HG03095 (cell line): ENCODE results near the gene CDH4.

ENCODE experiments used
- ATAC-seq: cut with Tn5 transposase; IDR thresholded peaks from one replicate; pipeline ENCODE4 v1.9.1; 2021; ENCODE audit warnings: moderate library complexity; ENCODE audit not compliant: unreplicated experiment

Gene CDH4

GRCh38 chr20:61635721-61636455 is 383.8 kb downstream of the CDH4 start:
- ATAC-seq = no peak

- ATAC-seq = no peak
These were observed 384.6 kb downstream of the CDH4 start for GRCh38 chr20:61636531-61637116.

- ATAC-seq = no peak
These were observed 386.9 kb downstream of the CDH4 start for GRCh38 chr20:61638802-61639585.

GRCh38 chr20:61640131-61640870 is 388.2 kb downstream of the CDH4 start:
- no peak for ATAC-seq

GRCh38 chr20:61640871-61641245 is 388.8 kb downstream of the CDH4 start:
- ATAC-seq = no peak

- no peak for ATAC-seq
These were observed 391.8 kb downstream of the CDH4 start for GRCh38 chr20:61643656-61644377.

GRCh38 chr20:61644378-61645076 is 392.5 kb downstream of the CDH4 start:
- ATAC-seq = no peak

- ATAC-seq = no peak
These were observed 393.7 kb downstream of the CDH4 start for GRCh38 chr20:61645732-61646131.

- no peak for ATAC-seq
These were observed 394.4 kb downstream of the CDH4 start for GRCh38 chr20:61646453-61646852.

- no peak for ATAC-seq
These were observed 394.9 kb downstream of the CDH4 start for GRCh38 chr20:61646986-61647385.

- ATAC-seq = no peak
These were observed 395.6 kb downstream of the CDH4 start for GRCh38 chr20:61647702-61648101.

- ATAC-seq = no peak
These were observed 397.2 kb downstream of the CDH4 start for GRCh38 chr20:61649105-61649859.

GRCh38 chr20:61649860-61650162 is 397.8 kb downstream of the CDH4 start:
- no peak for ATAC-seq

- ATAC-seq = no peak
These were observed 399.1 kb downstream of the CDH4 start for GRCh38 chr20:61650912-61651733.

- no peak for ATAC-seq
These were observed 400.1 kb downstream of the CDH4 start for GRCh38 chr20:61652146-61652545.

GRCh38 chr20:61654726-61655125 is 402.7 kb downstream of the CDH4 start:
- no peak for ATAC-seq

GRCh38 chr20:61655591-61655990 is 403.5 kb downstream of the CDH4 start:
- no peak for ATAC-seq

GRCh38 chr20:61656198-61656597 is 404.1 kb downstream of the CDH4 start:
- ATAC-seq = no peak
